Activated CD4-positive, alpha-beta memory T cell treated with anti-CD3 and anti-CD28 coated beads for 36 hours (primary cell): ENCODE data around the gene GADL1. TPM values are rescaled to one million over a fixed set of nuclear protein-coding genes. Genes with fewer than 3 reads are reported as not detected.

Source experiments
- CTCF ChIA-PET: fragments of 350-600 bp; sonication (Branson Sonifier 250); formaldehyde crosslinking; loops from one replicate; lab custom pipeline; 2021; ENCODE audit warnings: antibody characterized with exemption, inconsistent platforms; lab: Charles Lee
- POLR2A ChIA-PET: fragments of 350-600 bp; sonication (Branson Sonifier 250); formaldehyde crosslinking; loops from one replicate; lab custom pipeline; 2021; ENCODE audit warnings: antibody characterized with exemption; lab: Charles Lee
- DNase-seq: peaks from one replicate; pipeline ENCODE4 v3.0.0-alpha.2; 2020
- H3K27ac Mint-ChIP-seq: one replicate; pipeline ENCODE4 v1.8.0; 2021; ENCODE audit warnings: mixed read lengths
- H3K27me3 Mint-ChIP-seq: one replicate; pipeline ENCODE4 v1.8.0; 2021; ENCODE audit warnings: mixed read lengths
- H3K36me3 Mint-ChIP-seq: one replicate; pipeline ENCODE4 v1.8.0; 2021; ENCODE audit warnings: mixed read lengths
- H3K4me1 Mint-ChIP-seq: one replicate; pipeline ENCODE4 v1.8.0; 2021; ENCODE audit warnings: low read depth, mixed read lengths
- H3K4me3 Mint-ChIP-seq: one replicate; pipeline ENCODE4 v1.8.0; 2021; ENCODE audit warnings: mild to moderate bottlenecking, mixed read lengths
- H3K9me3 Mint-ChIP-seq: one replicate; pipeline ENCODE4 v1.8.0; 2021; ENCODE audit warnings: mixed read lengths
- intact Hi-C: fragments of 100-400 bp; cut with micrococcal nuclease; formaldehyde crosslinking; loops from one replicate; pipeline ENCODE4 v1.15.1; 2023
- total RNA-seq, 2 experiments: library from RNA; stranded (reverse); gene quantifications; one replicate each; pipeline ENCODE4 v1.2.3, GENCODE V29; 2021

Gene GADL1
- total RNA-seq, 2 experiments from 2014 or later = not detected

DNA sequence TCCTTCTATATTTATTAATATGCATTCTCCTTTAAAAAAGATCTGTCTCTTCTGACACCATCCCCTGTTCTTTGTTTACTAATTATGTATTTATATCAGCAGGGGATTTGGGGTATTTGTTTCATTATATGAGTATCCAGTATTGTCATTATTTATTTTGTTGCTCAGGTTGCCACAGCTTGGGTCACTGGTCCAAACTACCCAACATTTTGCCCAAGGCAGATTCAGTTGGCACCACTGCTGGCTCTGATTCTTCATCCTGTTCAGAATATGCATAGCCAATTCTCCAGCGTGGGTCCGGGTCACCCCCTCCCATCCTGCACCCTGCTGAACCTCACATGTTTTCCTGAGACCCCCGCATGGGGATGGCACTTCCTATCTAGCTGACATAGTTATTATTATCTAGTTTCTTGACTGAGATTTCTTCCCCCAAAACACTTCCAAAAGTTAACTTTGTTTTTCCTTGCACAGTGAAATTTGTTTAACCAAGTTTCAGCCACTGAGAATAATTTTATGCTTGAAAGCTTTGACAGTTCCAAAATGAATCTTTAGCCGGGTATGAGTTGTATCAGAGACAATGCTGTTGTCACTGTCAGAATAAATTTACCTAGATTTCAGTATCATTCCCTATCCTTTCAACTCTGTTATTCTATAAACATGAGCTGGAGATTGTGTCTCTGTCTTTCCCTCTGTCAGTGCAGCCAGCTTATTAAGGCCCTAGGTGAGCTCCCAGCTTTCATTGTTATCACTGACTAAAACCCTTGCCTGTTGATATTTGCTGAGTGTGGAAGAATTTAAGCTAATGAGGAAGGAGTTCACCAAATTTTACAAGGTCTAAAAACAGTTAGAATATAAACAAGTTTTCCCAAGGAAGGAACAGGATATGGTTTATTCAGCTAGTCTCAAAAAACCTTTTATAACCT lies 217.8 kb downstream of the GADL1 start:
- ChIA-PET POLR2A (interaction anchor here (1.1 to 1.7 kb wide), 4 partner anchors 18 to 72 kb away, joined by 3 to 5 read pairs (median 4); no protein-coding TSS in a partner anchor), CTCF (interaction anchor here (1.2 to 3.6 kb wide), 4 partner anchors 11 to 21 kb away, joined by 3 to 15 read pairs (median 6); no protein-coding TSS in a partner anchor)
- no peak for DNase-seq
- no peaks in the 10 kb centered on the region for H3K27me3 Mint-ChIP-seq
- H3K9me3 Mint-ChIP-seq = no peaks in the 10 kb centered on the region
- peak overlapping the region; percentile 28 for H3K27ac Mint-ChIP-seq
- peaks cover 78% of the 10 kb centered on the region for H3K36me3 Mint-ChIP-seq
- H3K4me1 Mint-ChIP-seq = peaks cover 85% of the 10 kb centered on the region
- peak overlapping the region; percentile 10 for H3K4me3 Mint-ChIP-seq
- intact Hi-C loops = loop anchor here (1.0 kb wide), 1 partner anchor 9 kb away; no protein-coding TSS in a partner anchor
